Smooth muscle cell of bladder (primary cell): ENCODE results near the gene GOLGA8N. TPM values are rescaled to one million over a fixed set of nuclear protein-coding genes. Genes with fewer than 3 reads are reported as not detected.

Experiments used
- total RNA-seq: library from RNA; depleted of rRNA; stranded (reverse); fragments of >200 nt; gene quantifications from 2 replicates; pipeline ENCODE4 v1.2.3, GENCODE V29; 2014

The GOLGA8N gene
- 3.1 and 4.4 TPM in 2 replicates for total RNA-seq

DNA sequence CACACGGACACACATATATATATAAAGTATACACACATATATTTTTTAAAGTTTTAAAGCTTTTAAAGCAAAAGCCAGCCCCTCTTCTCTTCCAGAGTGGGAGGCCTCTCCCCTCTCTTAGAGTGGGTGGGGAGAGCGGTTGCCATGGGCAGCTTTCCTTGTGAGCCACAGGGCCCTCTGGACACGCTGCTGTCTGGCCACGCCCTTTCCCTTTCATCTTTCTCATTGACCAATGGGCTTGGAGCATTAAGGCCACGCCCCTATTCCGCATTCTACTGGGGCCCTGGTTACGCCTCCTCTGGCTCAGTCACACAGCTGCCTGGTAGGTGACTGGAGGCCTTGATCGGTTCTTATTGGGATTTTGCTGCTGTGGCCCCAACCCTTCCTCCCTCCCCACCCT lies at the start of gene GOLGA8N:
GOLGA8N (plus strand) TSS at position 306 of the 400 bp plus-strand sequence.

DNA sequence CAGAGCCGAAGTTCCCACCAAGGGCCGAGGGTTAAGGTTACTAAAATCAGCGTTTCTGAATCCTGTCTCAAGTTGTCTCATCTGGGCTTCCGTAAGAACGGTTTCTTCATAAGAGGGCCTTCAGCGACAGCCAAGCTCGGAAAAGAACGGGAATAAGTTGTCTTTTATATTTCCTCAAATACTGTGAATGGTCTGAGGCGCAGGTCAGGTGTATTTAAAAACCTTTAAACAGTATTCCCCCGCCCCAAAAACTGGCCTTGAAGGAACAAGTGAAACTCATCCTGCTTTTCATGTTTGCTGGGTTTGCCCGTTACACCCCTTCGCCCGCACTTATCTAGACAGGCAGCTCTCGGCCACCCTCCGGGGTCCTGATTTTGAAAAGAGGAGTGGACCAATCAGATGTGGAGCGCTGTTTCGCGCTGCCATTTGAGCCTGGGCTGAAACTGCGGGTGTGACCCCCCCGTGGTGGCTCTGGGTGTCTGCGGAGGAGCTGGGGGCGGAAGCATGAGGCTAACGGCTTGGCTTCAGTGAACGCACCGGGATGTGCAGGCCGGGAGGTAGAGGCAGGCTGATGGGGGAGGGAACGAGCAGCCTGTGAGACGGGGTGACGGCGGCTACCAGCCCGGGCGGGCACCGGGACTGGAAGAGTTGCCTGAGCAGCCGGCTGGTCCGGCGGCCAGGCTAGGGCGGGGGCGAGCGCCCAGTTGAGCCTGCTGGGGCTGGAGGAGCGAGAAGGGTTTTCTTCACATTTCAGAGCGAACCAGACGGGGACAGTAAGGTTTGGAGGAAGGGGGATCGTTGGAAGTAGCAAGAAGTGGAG lies 22.0 kb downstream of the GOLGA8N start, which contains the start of gene ARHGAP11A:
ARHGAP11A (plus strand) TSS at position 454 of the 820 bp plus-strand sequence. CDS start 708 bp downstream, outside the sequence.

DNA sequence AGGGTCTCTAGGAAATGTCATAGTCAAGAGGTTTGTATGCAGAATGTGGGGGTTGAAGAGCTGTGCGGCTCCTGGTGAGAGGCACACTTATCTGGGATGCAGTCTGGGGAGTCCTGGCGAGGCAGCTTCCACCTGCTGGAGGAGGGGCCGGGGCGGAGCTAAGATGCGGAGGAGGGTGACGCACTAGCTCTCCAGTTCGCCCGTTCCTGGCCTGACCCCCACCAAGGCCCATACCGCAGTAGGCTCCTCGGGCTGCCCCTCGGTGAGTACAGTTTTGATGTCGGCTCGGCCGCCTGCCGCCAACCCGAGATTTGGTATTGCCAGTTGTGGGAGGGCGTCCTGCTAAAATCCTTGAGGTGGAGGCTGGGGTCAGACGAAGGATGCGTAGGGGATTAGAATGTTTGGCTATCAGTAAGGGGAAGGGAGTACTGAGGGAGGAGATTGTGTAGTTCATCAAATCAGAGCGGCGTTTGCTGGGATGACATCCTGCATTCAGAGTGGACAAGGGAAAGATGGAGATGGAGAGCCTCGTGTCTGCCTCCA lies 48.3 kb downstream of the GOLGA8N start, which contains the start of gene SCG5:
SCG5 (plus strand) TSS at position 194 of the 543 bp plus-strand sequence. CDS start 1,883 bp downstream, outside the sequence.

Other genes starting within 250 kb of the GOLGA8N start
- 0.09 TPM in 1 of 2 replicates, not detected in the other for gene GOLGA8K, start 190.2 kb upstream of the GOLGA8N start, total RNA-seq
- gene GOLGA8O, start 137.8 kb upstream of the GOLGA8N start, total RNA-seq: 0.37 and 0.85 TPM in 2 replicates
- gene ARHGAP11A, start 22.0 kb downstream of the GOLGA8N start, total RNA-seq: 4.8 and 6.0 TPM in 2 replicates
- gene SCG5, start 48.3 kb downstream of the GOLGA8N start, total RNA-seq: 9.1 and 13.7 TPM in 2 replicates
- gene GREM1, start 124.5 kb downstream of the GOLGA8N start, total RNA-seq: 307 and 558 TPM in 2 replicates